ENCODE results near the gene CAV1. TPM values are rescaled to one million over a fixed set of nuclear protein-coding genes. Genes with fewer than 3 reads are reported as not detected.

The CAV1 gene
- total RNA-seq, 1 donor from 2014 or later, result 6.1 TPM

- CTCF ChIA-PET, result no interaction called here
- POLR2A ChIA-PET, result no interaction called here
- ATAC-seq (ENCODE audit: low read depth) (no peak), DNase-seq (no peak)
- H3K4me1 Mint-ChIP-seq, result no peaks in the 10 kb centered on the region
- H3K27me3 Mint-ChIP-seq, result peaks cover 44% of the 10 kb centered on the region
- H3K36me3 Mint-ChIP-seq (ENCODE audit: low read depth), result no peaks in the 10 kb centered on the region
- H3K9me3 Mint-ChIP-seq, result no peaks in the 10 kb centered on the region
- intact Hi-C loops (cut with micrococcal nuclease), result no loop called here
- no peak overlapping the region for H3K4me3 Mint-ChIP-seq
- no peak overlapping the region for H3K27ac Mint-ChIP-seq
- TF ChIP-seq, protein P1, sequence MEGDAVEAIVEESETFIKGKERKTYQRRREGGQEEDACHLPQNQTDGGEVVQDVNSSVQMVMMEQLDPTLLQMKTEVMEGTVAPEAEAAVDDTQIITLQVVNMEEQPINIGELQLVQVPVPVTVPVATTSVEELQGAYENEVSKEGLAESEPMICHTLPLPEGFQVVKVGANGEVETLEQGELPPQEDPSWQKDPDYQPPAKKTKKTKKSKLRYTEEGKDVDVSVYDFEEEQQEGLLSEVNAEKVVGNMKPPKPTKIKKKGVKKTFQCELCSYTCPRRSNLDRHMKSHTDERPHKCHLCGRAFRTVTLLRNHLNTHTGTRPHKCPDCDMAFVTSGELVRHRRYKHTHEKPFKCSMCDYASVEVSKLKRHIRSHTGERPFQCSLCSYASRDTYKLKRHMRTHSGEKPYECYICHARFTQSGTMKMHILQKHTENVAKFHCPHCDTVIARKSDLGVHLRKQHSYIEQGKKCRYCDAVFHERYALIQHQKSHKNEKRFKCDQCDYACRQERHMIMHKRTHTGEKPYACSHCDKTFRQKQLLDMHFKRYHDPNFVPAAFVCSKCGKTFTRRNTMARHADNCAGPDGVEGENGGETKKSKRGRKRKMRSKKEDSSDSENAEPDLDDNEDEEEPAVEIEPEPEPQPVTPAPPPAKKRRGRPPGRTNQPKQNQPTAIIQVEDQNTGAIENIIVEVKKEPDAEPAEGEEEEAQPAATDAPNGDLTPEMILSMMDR (IDR thresholded peaks at IDR 0.05), result no peak
Measured at GRCh38 chr7:116487907-116488521, 36.8 kb upstream of the CAV1 start.

GRCh38 chr7:116490351-116490750 is 34.5 kb upstream of the CAV1 start:
- ChIA-PET POLR2A (no interaction called here), CTCF (no interaction called here)
- Mint-ChIP-seq H3K4me3 (no peak overlapping the region), H3K9me3 (no peaks in the 10 kb centered on the region), H3K36me3 (ENCODE audit: low read depth) (no peaks in the 10 kb centered on the region), H3K27ac (no peak overlapping the region), H3K4me1 (no peaks in the 10 kb centered on the region), H3K27me3 (peaks cover 39% of the 10 kb centered on the region)
- no peak for DNase-seq
- TF ChIP-seq, protein P1 (IDR thresholded peaks at IDR 0.05), result no peak
- ATAC-seq (ENCODE audit: low read depth), result no peak
- intact Hi-C loops (cut with micrococcal nuclease), result no loop called here

DNA sequence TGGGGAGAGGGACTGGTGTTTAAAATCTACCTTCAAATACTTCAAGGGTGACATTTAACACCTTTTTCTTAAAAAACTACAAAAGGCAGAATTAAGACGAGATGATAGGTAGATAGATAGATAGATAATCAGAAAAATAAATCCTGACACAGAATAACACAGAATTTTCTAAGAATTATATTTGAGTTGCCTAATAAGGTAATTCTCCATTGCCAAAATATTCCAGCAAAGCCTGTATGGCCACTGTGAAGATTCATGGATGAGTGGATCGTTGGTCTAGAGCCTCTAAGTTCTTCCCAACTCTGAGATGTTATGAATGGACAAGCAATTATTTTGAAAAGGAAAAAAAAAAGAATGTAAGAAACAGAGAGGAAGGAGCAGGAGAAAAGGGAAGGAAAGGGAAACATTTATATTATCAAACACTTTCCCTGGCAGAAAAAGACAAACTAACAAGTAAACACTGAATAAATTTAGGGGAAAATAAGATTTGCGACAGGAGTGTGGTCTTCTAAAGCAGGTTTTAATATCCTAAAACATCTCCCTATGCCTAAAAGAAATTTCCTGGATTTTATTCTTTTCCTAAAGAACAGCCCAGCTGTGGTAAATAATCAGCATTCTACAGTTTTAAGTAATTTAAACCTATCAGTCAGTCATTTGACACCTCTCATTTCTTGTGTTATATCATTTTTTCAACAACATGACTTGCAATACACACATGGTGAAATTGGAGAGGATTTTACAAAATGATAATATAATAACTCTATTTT is 32.8 kb upstream of the CAV1 start:
- ATAC-seq (ENCODE audit: low read depth) (no peak), DNase-seq (no peak)
- H3K27ac Mint-ChIP-seq, result no peak overlapping the region
- TF ChIP-seq, protein P1 (IDR thresholded peaks at IDR 0.05), result no peak
- no peaks in the 10 kb centered on the region for H3K36me3 Mint-ChIP-seq (ENCODE audit: low read depth)
- H3K4me3 Mint-ChIP-seq, result no peak overlapping the region
- ChIA-PET CTCF (no interaction called here), POLR2A (no interaction called here)
- H3K4me1 Mint-ChIP-seq, result no peaks in the 10 kb centered on the region
- intact Hi-C loops (cut with micrococcal nuclease), result no loop called here
- peaks cover 36% of the 10 kb centered on the region for H3K27me3 Mint-ChIP-seq
- H3K9me3 Mint-ChIP-seq, result no peaks in the 10 kb centered on the region

GRCh38 chr7:116492654-116493109 is 32.2 kb upstream of the CAV1 start:
- TF ChIP-seq, protein P1 (IDR thresholded peaks at IDR 0.05), result no peak
- Mint-ChIP-seq H3K36me3 (ENCODE audit: low read depth) (no peaks in the 10 kb centered on the region), H3K27ac (no peak overlapping the region), H3K4me1 (no peaks in the 10 kb centered on the region), H3K9me3 (no peaks in the 10 kb centered on the region), H3K27me3 (peaks cover 35% of the 10 kb centered on the region), H3K4me3 (no peak overlapping the region)
- ATAC-seq (ENCODE audit: low read depth), result no peak
- POLR2A ChIA-PET, result no interaction called here
- intact Hi-C loops (cut with micrococcal nuclease), result no loop called here
- CTCF ChIA-PET, result no interaction called here
- DNase-seq, result no peak

DNA sequence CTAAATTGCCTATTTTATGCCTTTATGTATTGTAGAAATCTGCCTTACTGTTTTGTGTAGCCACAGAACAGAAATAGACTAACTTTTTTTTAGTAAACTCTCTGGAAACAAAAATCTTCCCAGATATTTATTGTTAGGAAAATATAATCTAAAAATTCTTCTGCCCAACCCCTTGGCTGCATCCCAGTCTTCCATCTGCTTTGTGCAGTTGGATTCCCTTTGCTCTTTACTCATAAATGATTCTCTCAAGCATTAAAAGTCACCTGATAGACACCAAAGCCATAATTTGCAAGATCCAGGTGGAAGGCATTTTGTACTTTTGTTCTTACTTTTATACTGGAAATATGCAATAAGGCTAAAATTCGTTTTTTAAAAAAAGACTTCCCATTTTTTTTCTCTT is 31.4 kb upstream of the CAV1 start:
- DNase-seq, result no peak
- TF ChIP-seq, protein P1 (IDR thresholded peaks at IDR 0.05), result no peak

More for the DNA sequence above, 31.4 kb upstream of the CAV1 start:
- Mint-ChIP-seq H3K36me3 (ENCODE audit: low read depth) (no peaks in the 10 kb centered on the region), H3K4me1 (peaks cover 4% of the 10 kb centered on the region), H3K27me3 (peaks cover 38% of the 10 kb centered on the region), H3K27ac (no peak overlapping the region), H3K9me3 (no peaks in the 10 kb centered on the region), H3K4me3 (no peak overlapping the region)
- POLR2A ChIA-PET, result no interaction called here
- intact Hi-C loops (cut with micrococcal nuclease), result no loop called here
- CTCF ChIA-PET, result no interaction called here
- no peak for ATAC-seq (ENCODE audit: low read depth)

All from activated B cell treated with CpG ODN at 0.5 μM for 24 hours (primary cell).